Skeletal muscle tissue (tissue), 4 donors: ENCODE results near the gene GUCY2C. TPM values are rescaled to one million over a fixed set of nuclear protein-coding genes. Genes with fewer than 3 reads are reported as not detected.

Source experiments
- H3K27ac ChIP-seq: one replicate; pipeline ENCODE4 v1.7.0; 2013; ENCODE audit warnings: mild to moderate bottlenecking, low read depth, low read length, inconsistent platforms
- H3K27me3 ChIP-seq, 3 donors: one replicate each; pipeline ENCODE4 v1.7.0; 2013; ENCODE audit warnings: low read length in 3 of 3; ENCODE audit not compliant: control insufficient read depth in 3 of 3, insufficient read depth in 3 of 3
- H3K36me3 ChIP-seq, 3 donors: one replicate each; pipeline ENCODE4 v1.7.0; 2013; ENCODE audit warnings: low read length in 3 of 3; ENCODE audit not compliant: control insufficient read depth in 3 of 3, insufficient read depth in 3 of 3
- H3K4me1 ChIP-seq, 3 donors: one replicate each; pipeline ENCODE4 v1.7.0; 2013; ENCODE audit warnings: low read length in 3 of 3, mild to moderate bottlenecking in 3 of 3; ENCODE audit not compliant: control insufficient read depth in 3 of 3, insufficient read depth in 3 of 3
- H3K4me3 ChIP-seq, 3 donors: one replicate each; pipeline ENCODE4 v1.7.0; 2013; ENCODE audit warnings: low read length in 3 of 3
- H3K9ac ChIP-seq, 3 donors: one replicate each; pipeline ENCODE4 v1.7.0; 2013; ENCODE audit warnings: low read length in 3 of 3, mild to moderate bottlenecking in 3 of 3, moderate library complexity in 2 of 3, low read depth in 1 of 3
- H3K9me3 ChIP-seq, 3 donors: one replicate each; pipeline ENCODE4 v1.7.0; 2013; ENCODE audit warnings: low read length in 3 of 3; ENCODE audit not compliant: control insufficient read depth in 3 of 3
- total RNA-seq: library from RNA; depleted of rRNA; stranded (reverse); fragments of >200 nt; gene quantifications from one replicate; pipeline ENCODE4 v1.2.3, GENCODE V29; 2014
- donor health status: Osteomylitis.

The GUCY2C gene
- total RNA-seq, 1 donor from 2014 or later, result not detected

DNA sequence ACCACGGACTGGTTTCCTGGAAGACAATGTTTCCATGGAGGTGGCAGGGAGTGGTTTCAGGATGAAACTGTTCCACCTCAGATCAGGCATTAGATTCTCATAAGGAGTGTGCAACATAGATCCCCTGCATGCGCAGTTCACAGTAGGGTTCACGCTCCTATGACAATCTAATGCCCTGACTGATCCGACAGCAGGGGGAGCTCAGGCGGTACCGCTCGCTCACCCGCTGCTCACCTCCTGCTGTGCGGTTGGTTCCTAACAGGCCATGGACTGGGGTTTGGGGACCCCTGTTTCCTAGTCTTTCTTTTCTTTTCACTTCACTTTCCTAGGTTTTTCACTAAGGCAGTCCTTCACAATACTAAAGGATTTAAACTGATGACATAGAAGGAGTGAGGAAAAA is 39.6 kb downstream of the GUCY2C start:
- no peaks in the 10 kb centered on the region for H3K27me3 ChIP-seq
- no peak overlapping the region for H3K9ac ChIP-seq
- H3K27ac ChIP-seq, result no peak overlapping the region
- no peaks in the 10 kb centered on the region for H3K4me1 ChIP-seq
- no peaks in the 10 kb centered on the region for H3K36me3 ChIP-seq
- no peaks in the 10 kb centered on the region for H3K9me3 ChIP-seq
- H3K4me3 ChIP-seq, result no peak overlapping the region

DNA sequence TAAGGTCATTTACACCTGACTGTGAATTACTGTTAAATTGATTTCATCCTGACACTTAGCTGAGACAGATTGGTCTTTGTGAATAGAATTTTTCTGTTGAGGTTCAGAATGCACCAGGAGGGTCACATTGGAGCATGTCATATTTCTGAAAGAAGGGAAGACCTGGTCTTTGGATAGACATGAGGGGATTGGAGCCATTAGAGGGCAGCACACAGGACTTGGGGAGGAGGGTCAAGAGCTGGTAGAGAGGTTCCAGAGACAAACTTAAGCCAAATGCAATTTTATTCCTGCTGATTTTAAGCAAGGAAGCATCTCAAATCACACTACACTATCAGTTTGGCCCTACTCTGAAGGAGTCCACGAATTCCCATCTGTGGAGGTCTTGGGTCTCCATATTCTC is 41.1 kb downstream of the GUCY2C start:
- Histone ChIP-seq H3K27me3 (no peaks in the 10 kb centered on the region), H3K9ac (no peak overlapping the region), H3K27ac (no peak overlapping the region), H3K4me3 (no peak overlapping the region), H3K4me1 (no peaks in the 10 kb centered on the region), H3K36me3 (no peaks in the 10 kb centered on the region), H3K9me3 (no peaks in the 10 kb centered on the region)

DNA sequence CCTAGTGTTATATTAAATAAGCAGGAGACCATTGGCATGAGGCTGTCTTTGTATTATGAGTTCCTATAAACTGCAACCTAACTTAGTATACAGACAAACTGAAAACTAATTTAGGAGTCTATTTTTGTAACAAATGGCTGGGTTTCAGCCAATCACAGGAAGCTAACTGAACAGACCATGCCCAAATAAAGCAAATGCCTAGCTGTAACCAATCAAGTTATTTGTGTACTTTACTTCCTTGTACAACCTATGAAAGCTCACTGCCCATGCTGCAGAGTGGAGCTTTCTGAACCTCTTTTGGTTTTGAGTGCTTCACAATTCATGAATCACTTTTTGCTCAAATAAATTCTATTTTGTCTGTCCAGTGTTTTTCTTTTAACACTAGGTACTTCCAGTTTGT is 41.6 kb downstream of the GUCY2C start:
- Histone ChIP-seq H3K27me3 (no peaks in the 10 kb centered on the region), H3K4me3 (no peak overlapping the region), H3K9me3 (no peaks in the 10 kb centered on the region), H3K36me3 (no peaks in the 10 kb centered on the region), H3K27ac (no peak overlapping the region), H3K4me1 (no peaks in the 10 kb centered on the region), H3K9ac (no peak overlapping the region)

DNA sequence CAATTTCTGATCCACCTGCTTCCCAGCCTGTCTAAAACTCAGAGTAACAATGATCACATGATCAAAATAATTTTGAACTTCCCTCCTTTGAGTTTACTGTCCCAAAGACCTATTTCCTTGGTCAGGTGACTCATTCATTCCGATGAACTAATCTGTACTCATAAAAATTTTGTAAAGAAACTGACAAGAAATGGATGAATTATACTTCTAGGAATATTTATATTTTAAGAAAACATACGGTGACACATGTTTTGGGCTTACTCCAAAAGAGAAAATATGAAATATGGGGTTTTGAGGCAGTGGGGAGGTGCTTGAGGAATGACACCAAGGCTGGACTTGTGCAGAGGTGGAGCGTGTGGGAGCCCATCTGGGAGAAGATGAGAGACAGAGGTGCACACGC is 42.0 kb downstream of the GUCY2C start:
- Histone ChIP-seq H3K27ac (no peak overlapping the region), H3K9ac (no peak overlapping the region), H3K36me3 (no peaks in the 10 kb centered on the region), H3K9me3 (no peaks in the 10 kb centered on the region), H3K4me3 (no peak overlapping the region), H3K27me3 (no peaks in the 10 kb centered on the region), H3K4me1 (no peaks in the 10 kb centered on the region)

DNA sequence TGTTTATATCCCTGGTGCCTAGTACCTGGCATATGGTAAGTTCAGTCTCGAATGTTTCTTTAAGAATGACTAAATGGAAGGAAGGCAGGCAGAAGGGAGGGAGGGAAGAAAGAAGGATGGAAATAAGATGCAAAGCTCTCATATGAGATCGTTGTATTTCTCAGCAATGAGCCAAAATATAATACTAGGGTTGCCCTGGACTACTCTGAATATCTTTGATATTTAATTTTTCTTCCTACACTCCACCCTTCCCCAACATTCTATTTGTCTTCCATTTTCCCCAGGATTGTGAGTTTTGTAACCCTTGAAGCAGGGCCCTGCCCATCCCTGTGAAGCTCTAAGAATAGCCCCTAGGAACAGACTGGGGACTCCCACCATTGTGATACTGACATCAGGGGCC is 43.9 kb downstream of the GUCY2C start:
- no peaks in the 10 kb centered on the region for H3K4me1 ChIP-seq
- no peak overlapping the region for H3K9ac ChIP-seq
- no peaks in the 10 kb centered on the region for H3K27me3 ChIP-seq
- H3K27ac ChIP-seq, result no peak overlapping the region
- H3K36me3 ChIP-seq, result no peaks in the 10 kb centered on the region
- H3K9me3 ChIP-seq, result no peaks in the 10 kb centered on the region
- no peak overlapping the region for H3K4me3 ChIP-seq

DNA sequence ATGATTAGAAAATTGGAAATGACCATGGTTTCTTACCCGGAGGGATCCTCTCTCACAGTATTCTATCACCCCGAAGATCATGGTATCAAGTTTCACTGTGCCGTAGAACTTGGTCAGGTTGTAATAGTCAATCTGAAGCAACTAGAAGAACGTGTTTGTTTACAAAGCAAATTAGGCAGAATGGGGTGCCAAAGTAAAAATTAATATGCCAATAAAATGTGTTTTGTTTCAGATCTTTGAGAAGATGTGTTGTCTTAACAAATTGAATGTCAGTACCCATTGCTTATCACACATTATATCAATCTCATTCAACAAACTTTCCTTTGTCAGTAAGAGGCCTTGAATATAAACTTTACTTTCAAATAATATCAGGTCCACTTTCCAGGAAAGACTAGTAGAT is 45.0 kb downstream of the GUCY2C start:
- Histone ChIP-seq H3K9ac (no peak overlapping the region), H3K36me3 (no peaks in the 10 kb centered on the region), H3K27me3 (no peaks in the 10 kb centered on the region), H3K27ac (no peak overlapping the region), H3K4me1 (no peaks in the 10 kb centered on the region), H3K4me3 (no peak overlapping the region), H3K9me3 (no peaks in the 10 kb centered on the region)

DNA sequence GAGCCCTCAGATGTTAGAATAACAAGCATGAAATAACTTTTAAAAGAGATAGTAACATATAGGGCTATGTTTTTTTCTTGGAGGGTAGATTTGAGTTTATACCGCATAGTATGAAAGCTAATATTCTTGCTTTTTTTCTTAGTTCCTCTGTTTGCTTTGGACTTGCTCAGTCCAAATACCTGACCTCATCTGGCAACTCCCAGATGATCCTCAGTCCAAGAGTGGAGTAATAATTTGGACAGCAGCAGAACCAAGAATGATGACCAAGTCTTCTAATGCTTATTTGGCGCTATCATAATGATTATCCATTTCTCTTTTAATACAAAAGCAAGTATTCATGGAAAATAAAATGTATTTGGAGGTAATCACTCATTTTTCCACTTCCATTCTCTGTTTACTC is 45.6 kb downstream of the GUCY2C start:
- H3K36me3 ChIP-seq, result no peaks in the 10 kb centered on the region
- no peak overlapping the region for H3K27ac ChIP-seq
- no peaks in the 10 kb centered on the region for H3K9me3 ChIP-seq
- H3K27me3 ChIP-seq, result no peaks in the 10 kb centered on the region
- no peak overlapping the region for H3K4me3 ChIP-seq
- no peak overlapping the region for H3K9ac ChIP-seq
- no peaks in the 10 kb centered on the region for H3K4me1 ChIP-seq

DNA sequence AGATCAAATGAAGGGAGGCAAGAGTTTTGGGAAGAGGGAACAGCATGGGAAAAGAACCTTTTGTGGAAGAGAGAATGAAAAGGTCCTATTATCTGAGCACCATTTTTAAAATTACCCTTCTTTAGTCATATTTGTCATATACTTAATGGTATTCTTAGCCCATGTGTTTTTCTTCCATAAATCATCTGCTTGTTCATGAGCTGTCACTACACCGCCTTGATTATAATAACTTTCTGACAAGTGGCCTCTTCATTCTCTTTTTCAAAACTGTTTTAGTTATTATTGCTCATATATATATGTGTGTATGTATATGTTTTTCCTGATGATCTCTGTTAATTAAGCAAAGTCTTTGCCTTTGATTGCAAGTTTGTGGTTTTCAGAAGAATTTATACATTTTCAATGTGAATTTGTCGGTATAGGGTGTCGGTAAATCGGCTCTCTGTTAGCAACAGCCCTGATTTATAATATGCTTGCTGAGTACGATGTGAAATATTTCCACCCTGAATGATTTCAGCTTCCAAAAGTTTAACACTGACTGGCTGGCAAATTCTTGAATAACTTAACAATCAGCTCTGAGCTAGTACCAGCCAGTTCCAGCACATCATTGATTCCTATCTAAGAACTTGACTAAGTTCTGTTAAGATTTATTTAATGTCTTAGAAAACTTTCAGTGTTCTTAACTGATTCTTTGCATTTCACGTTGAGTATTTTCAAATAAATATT is 49.2 kb downstream of the GUCY2C start:
- H3K9ac ChIP-seq, result no peak overlapping the region
- no peaks in the 10 kb centered on the region for H3K9me3 ChIP-seq
- peaks cover 0 to 3% (median 0%) of the 10 kb centered on the region in 3 donors for H3K4me1 ChIP-seq
- H3K27ac ChIP-seq, result no peak overlapping the region
- H3K27me3 ChIP-seq, result no peaks in the 10 kb centered on the region
- no peaks in the 10 kb centered on the region for H3K36me3 ChIP-seq
- H3K4me3 ChIP-seq, result no peak overlapping the region

DNA sequence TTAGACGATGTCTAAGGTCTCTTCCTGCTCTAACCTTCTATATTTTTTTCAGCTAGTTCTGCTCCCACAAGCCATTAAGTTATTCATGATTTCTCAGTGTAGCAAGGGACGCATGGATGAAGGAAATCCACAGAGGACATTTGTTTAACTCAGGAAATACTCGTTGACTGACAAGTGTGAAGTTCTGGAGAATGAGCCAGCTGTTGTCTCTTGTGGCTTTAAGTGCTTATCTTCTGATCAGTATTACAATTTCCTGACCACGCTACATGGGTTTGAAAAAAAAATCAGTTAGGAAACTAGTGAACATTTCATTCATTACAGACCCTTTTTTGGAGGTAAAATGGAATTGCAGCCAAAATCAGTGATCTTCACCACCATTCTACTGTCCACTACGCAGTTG is 53.1 kb downstream of the GUCY2C start:
- Histone ChIP-seq H3K27ac (no peak overlapping the region), H3K4me1 (peaks cover 0 to 3% (median 0%) of the 10 kb centered on the region in 3 donors), H3K36me3 (peaks cover 0 to 3% (median 0%) of the 10 kb centered on the region in 3 donors), H3K9me3 (no peaks in the 10 kb centered on the region), H3K4me3 (no peak overlapping the region), H3K9ac (no peak overlapping the region), H3K27me3 (no peaks in the 10 kb centered on the region)

DNA sequence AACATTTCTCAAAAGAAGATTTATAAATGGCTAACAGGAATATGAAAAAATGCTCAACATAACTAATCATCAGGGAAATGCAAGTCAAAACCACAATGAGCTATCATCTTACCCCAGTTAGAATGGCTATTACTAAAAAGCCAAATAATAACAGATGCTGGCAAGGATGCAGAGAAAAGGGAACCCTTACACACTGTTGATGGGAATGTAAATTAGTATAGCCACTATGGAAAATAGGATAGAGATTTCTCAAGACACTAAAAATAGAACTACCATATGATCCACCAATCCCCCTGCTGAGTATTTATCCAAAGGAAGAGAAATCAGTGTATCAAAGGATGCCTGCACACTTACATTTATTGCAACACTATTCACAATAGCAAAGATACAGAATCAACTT is 58.3 kb downstream of the GUCY2C start:
- Histone ChIP-seq H3K36me3 (peaks cover 0 to 3% (median 0%) of the 10 kb centered on the region in 3 donors), H3K9me3 (no peaks in the 10 kb centered on the region), H3K4me3 (no peak overlapping the region)

More for the DNA sequence above, 58.3 kb downstream of the GUCY2C start:
- Histone ChIP-seq H3K27ac (no peak overlapping the region), H3K4me1 (no peaks in the 10 kb centered on the region), H3K27me3 (no peaks in the 10 kb centered on the region), H3K9ac (no peak overlapping the region)
